ENCODE measurements around the gene MDM4. TPM values are rescaled to one million over a fixed set of nuclear protein-coding genes. Genes with fewer than 3 reads are reported as not detected.

Gene MDM4
- polyA plus RNA-seq, 4 donors, result 4.1 to 38.5 (median 6.6) TPM

GRCh38 chr1:204505674-204506200 lies 10.5 kb upstream of the MDM4 start:
- 1 to 3% (median 2%) methylated on average over 4 of the region's 4 CpGs for WGBS, 3 donors
- DNase-seq (no peak), FAIRE-seq (no peak)
- Histone ChIP-seq H3K4me1 (ENCODE audit: control insufficient read depth in 3 of 3, insufficient read depth in 2 of 3, low read depth in 1 of 3, low read length in 2 of 3) (peaks cover 0 to 7% (median 0%) of the 10 kb centered on the region in 3 donors), H3K27me3 (ENCODE audit: control insufficient read depth in 3 of 3, insufficient read depth in 3 of 3, low read length in 3 of 3) (no peaks in the 10 kb centered on the region), H3K4me3 (ENCODE audit: low read depth in 1 of 3, low read length in 3 of 3) (peak overlapping the region in 2 of 3 donors; percentile 42 to 47), H3K9me3 (ENCODE audit: control insufficient read depth in 2 of 2, insufficient read depth in 1 of 2, low read depth in 1 of 2, low read length in 1 of 2) (no peaks in the 10 kb centered on the region), H3K27ac (ENCODE audit: low read depth in 1 of 3, low read length in 2 of 3) (peak overlapping the region; percentile 24 to 97 (median 71)), H3K36me3 (ENCODE audit: control insufficient read depth in 3 of 3, insufficient read depth in 2 of 3, low read depth in 1 of 3, low read length in 3 of 3) (no peaks in the 10 kb centered on the region)

GRCh38 chr1:204506201-204506968 lies 9.8 kb upstream of the MDM4 start:
- FAIRE-seq, result no peak
- Histone ChIP-seq H3K36me3 (ENCODE audit: control insufficient read depth in 3 of 3, insufficient read depth in 2 of 3, low read depth in 1 of 3, low read length in 3 of 3) (no peaks in the 10 kb centered on the region), H3K9me3 (ENCODE audit: control insufficient read depth in 2 of 2, insufficient read depth in 1 of 2, low read depth in 1 of 2, low read length in 1 of 2) (no peaks in the 10 kb centered on the region), H3K27me3 (ENCODE audit: control insufficient read depth in 3 of 3, insufficient read depth in 3 of 3, low read length in 3 of 3) (no peaks in the 10 kb centered on the region), H3K27ac (ENCODE audit: low read depth in 1 of 3, low read length in 2 of 3) (peak overlapping the region; percentile 24 to 97 (median 71)), H3K4me3 (ENCODE audit: low read depth in 1 of 3, low read length in 3 of 3) (peak overlapping the region in 2 of 3 donors; percentile 42 to 47), H3K4me1 (ENCODE audit: control insufficient read depth in 3 of 3, insufficient read depth in 2 of 3, low read depth in 1 of 3, low read length in 2 of 3) (peaks cover 0 to 7% (median 0%) of the 10 kb centered on the region in 3 donors)
- WGBS, 3 donors, result 0 to 1% (median 0%) methylated on average over 27 of the region's 27 CpGs
- DNase-seq, result peak; percentile 87 to 91

GRCh38 chr1:204506969-204507316 lies 9.3 kb upstream of the MDM4 start:
- Histone ChIP-seq H3K4me1 (ENCODE audit: control insufficient read depth in 3 of 3, insufficient read depth in 2 of 3, low read depth in 1 of 3, low read length in 2 of 3) (peaks cover 0 to 7% (median 0%) of the 10 kb centered on the region in 3 donors), H3K9me3 (ENCODE audit: control insufficient read depth in 2 of 2, insufficient read depth in 1 of 2, low read depth in 1 of 2, low read length in 1 of 2) (no peaks in the 10 kb centered on the region), H3K27ac (ENCODE audit: low read depth in 1 of 3, low read length in 2 of 3) (peak overlapping the region; percentile 58 to 97 (median 71)), H3K4me3 (ENCODE audit: low read depth in 1 of 3, low read length in 3 of 3) (peak overlapping the region; percentile 42 to 47 (median 46)), H3K27me3 (ENCODE audit: control insufficient read depth in 3 of 3, insufficient read depth in 3 of 3, low read length in 3 of 3) (no peaks in the 10 kb centered on the region), H3K36me3 (ENCODE audit: control insufficient read depth in 3 of 3, insufficient read depth in 2 of 3, low read depth in 1 of 3, low read length in 3 of 3) (no peaks in the 10 kb centered on the region)
- no peak for FAIRE-seq
- 0 to 1% (median 0%) methylated on average over 13 of the region's 13 CpGs for WGBS, 3 donors
- peak; percentile 93 to 96 for DNase-seq

GRCh38 chr1:204507317-204508105 lies 8.7 kb upstream of the MDM4 start:
- peak overlapping the region; percentile 42 to 47 (median 46) for H3K4me3 ChIP-seq (ENCODE audit: low read depth in 1 of 3, low read length in 3 of 3)
- H3K36me3 ChIP-seq (ENCODE audit: control insufficient read depth in 3 of 3, insufficient read depth in 2 of 3, low read depth in 1 of 3, low read length in 3 of 3), result no peaks in the 10 kb centered on the region
- peak overlapping the region; percentile 58 to 97 (median 71) for H3K27ac ChIP-seq (ENCODE audit: low read depth in 1 of 3, low read length in 2 of 3)
- 1 to 4% (median 3%) methylated on average over 22 of the region's 22 CpGs for WGBS, 3 donors
- H3K9me3 ChIP-seq (ENCODE audit: control insufficient read depth in 2 of 2, insufficient read depth in 1 of 2, low read depth in 1 of 2, low read length in 1 of 2), result no peaks in the 10 kb centered on the region
- peaks cover 0 to 7% (median 0%) of the 10 kb centered on the region in 3 donors for H3K4me1 ChIP-seq (ENCODE audit: control insufficient read depth in 3 of 3, insufficient read depth in 2 of 3, low read depth in 1 of 3, low read length in 2 of 3)
- DNase-seq (peak; percentile 26 to 54), FAIRE-seq (no peak)
- H3K27me3 ChIP-seq (ENCODE audit: control insufficient read depth in 3 of 3, insufficient read depth in 3 of 3, low read length in 3 of 3), result no peaks in the 10 kb centered on the region

GRCh38 chr1:204509186-204509635 lies 7.0 kb upstream of the MDM4 start:
- H3K4me3 ChIP-seq (ENCODE audit: low read depth in 1 of 3, low read length in 3 of 3), result no peak overlapping the region
- peak in 1 of 2 donors; percentile 31 for DNase-seq
- H3K36me3 ChIP-seq (ENCODE audit: control insufficient read depth in 3 of 3, insufficient read depth in 2 of 3, low read depth in 1 of 3, low read length in 3 of 3), result no peaks in the 10 kb centered on the region
- H3K27me3 ChIP-seq (ENCODE audit: control insufficient read depth in 3 of 3, insufficient read depth in 3 of 3, low read length in 3 of 3), result no peaks in the 10 kb centered on the region
- peaks cover 0 to 7% (median 0%) of the 10 kb centered on the region in 3 donors for H3K4me1 ChIP-seq (ENCODE audit: control insufficient read depth in 3 of 3, insufficient read depth in 2 of 3, low read depth in 1 of 3, low read length in 2 of 3)
- 51 to 71% (median 63%) methylated on average over 9 of the region's 9 CpGs for WGBS, 3 donors
- H3K27ac ChIP-seq (ENCODE audit: low read depth in 1 of 3, low read length in 2 of 3), result no peak overlapping the region
- no peaks in the 10 kb centered on the region for H3K9me3 ChIP-seq (ENCODE audit: control insufficient read depth in 2 of 2, insufficient read depth in 1 of 2, low read depth in 1 of 2, low read length in 1 of 2)
- FAIRE-seq, result no peak

- no peak overlapping the region for H3K27ac ChIP-seq (ENCODE audit: low read depth in 1 of 3, low read length in 2 of 3)
- DNase-seq (no peak), FAIRE-seq (no peak)
- H3K36me3 ChIP-seq (ENCODE audit: control insufficient read depth in 3 of 3, insufficient read depth in 2 of 3, low read depth in 1 of 3, low read length in 3 of 3), result no peaks in the 10 kb centered on the region
- no peak overlapping the region for H3K4me3 ChIP-seq (ENCODE audit: low read depth in 1 of 3, low read length in 3 of 3)
- peaks cover 0 to 3% (median 0%) of the 10 kb centered on the region in 3 donors for H3K4me1 ChIP-seq (ENCODE audit: control insufficient read depth in 3 of 3, insufficient read depth in 2 of 3, low read depth in 1 of 3, low read length in 2 of 3)
- H3K9me3 ChIP-seq (ENCODE audit: control insufficient read depth in 2 of 2, insufficient read depth in 1 of 2, low read depth in 1 of 2, low read length in 1 of 2), result no peaks in the 10 kb centered on the region
- H3K27me3 ChIP-seq (ENCODE audit: control insufficient read depth in 3 of 3, insufficient read depth in 3 of 3, low read length in 3 of 3), result no peaks in the 10 kb centered on the region
Measured at GRCh38 chr1:204511366-204511765, 4.8 kb upstream of the MDM4 start.

GRCh38 chr1:204513117-204513716 lies 3.0 kb upstream of the MDM4 start:
- H3K4me1 ChIP-seq (ENCODE audit: control insufficient read depth in 3 of 3, insufficient read depth in 2 of 3, low read depth in 1 of 3, low read length in 2 of 3), result peaks cover 0 to 8% (median 4%) of the 10 kb centered on the region in 3 donors
- H3K27ac ChIP-seq (ENCODE audit: low read depth in 1 of 3, low read length in 2 of 3), result peak overlapping the region in 2 of 3 donors; percentile 55 to 91
- DNase-seq (peak in 1 of 2 donors; percentile 35), FAIRE-seq (no peak)
- WGBS, 3 donors, result 58 to 68% (median 62%) methylated on average over 15 of the region's 15 CpGs
- H3K36me3 ChIP-seq (ENCODE audit: control insufficient read depth in 3 of 3, insufficient read depth in 2 of 3, low read depth in 1 of 3, low read length in 3 of 3), result peaks cover 0 to 7% (median 0%) of the 10 kb centered on the region in 3 donors
- no peak overlapping the region for H3K4me3 ChIP-seq (ENCODE audit: low read depth in 1 of 3, low read length in 3 of 3)
- H3K9me3 ChIP-seq (ENCODE audit: control insufficient read depth in 2 of 2, insufficient read depth in 1 of 2, low read depth in 1 of 2, low read length in 1 of 2), result no peaks in the 10 kb centered on the region
- no peaks in the 10 kb centered on the region for H3K27me3 ChIP-seq (ENCODE audit: control insufficient read depth in 3 of 3, insufficient read depth in 3 of 3, low read length in 3 of 3)

GRCh38 chr1:204514828-204515227 lies 1.4 kb upstream of the MDM4 start:
- H3K4me1 ChIP-seq (ENCODE audit: control insufficient read depth in 3 of 3, insufficient read depth in 2 of 3, low read depth in 1 of 3, low read length in 2 of 3), result peaks cover 0 to 8% (median 4%) of the 10 kb centered on the region in 3 donors
- 49 to 65% (median 52%) methylated on average over 2 of the region's 2 CpGs for WGBS, 3 donors
- no peaks in the 10 kb centered on the region for H3K9me3 ChIP-seq (ENCODE audit: control insufficient read depth in 2 of 2, insufficient read depth in 1 of 2, low read depth in 1 of 2, low read length in 1 of 2)
- DNase-seq, result no peak
- no peak overlapping the region for H3K27ac ChIP-seq (ENCODE audit: low read depth in 1 of 3, low read length in 2 of 3)
- no peak overlapping the region for H3K4me3 ChIP-seq (ENCODE audit: low read depth in 1 of 3, low read length in 3 of 3)
- H3K36me3 ChIP-seq (ENCODE audit: control insufficient read depth in 3 of 3, insufficient read depth in 2 of 3, low read depth in 1 of 3, low read length in 3 of 3), result peaks cover 0 to 19% (median 0%) of the 10 kb centered on the region in 3 donors
- no peaks in the 10 kb centered on the region for H3K27me3 ChIP-seq (ENCODE audit: control insufficient read depth in 3 of 3, insufficient read depth in 3 of 3, low read length in 3 of 3)
- FAIRE-seq, result no peak

Data from small intestine (tissue), 7 donors.